Colon (tissue), 2 donors: ENCODE results near the gene PRKAR1B.
"Not testable (repeated sequence)": the region's sequence is repeated elsewhere in the genome, so short reads cannot be mapped to it uniquely, and the experiment has no call there.

Source experiments
- FAIRE-seq: peaks from 2 replicates; lab custom pipeline; 2012; peaks lifted over from hg19 to GRCh38; lab: Jason Lieb, UNC
- donor health status: control.
- donor health status: control.

PRKAR1B gene

GRCh38 chr7:556837-557557 lies 170.1 kb downstream of the PRKAR1B start:
- no peak for FAIRE-seq

DNA sequence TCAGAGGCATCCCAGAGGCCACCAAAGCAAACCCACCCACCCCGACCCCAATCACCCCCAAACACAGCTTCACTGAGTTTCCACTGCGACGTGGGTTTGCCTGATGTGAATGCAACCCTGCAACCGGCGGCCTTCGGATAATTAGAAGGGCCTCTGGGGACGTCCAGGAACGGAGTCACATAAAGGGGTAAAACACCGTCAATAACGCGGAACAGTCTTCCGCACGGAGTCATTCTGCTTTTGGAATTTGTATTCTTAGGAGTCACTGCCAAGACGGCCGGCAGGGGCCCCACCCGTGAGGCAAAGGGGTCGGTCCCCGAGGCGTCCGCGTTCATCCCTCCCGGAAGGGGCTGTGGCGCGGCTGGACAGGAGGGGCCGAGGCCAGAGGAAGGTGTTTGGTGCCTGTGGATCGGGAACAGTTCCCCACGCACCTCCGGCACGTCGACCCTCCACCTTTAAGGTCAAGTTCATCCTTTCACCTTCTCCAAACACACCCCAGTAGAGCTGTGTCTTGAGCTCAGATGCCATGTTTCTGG lies 170.7 kb downstream of the PRKAR1B start:
- no peak for FAIRE-seq

DNA sequence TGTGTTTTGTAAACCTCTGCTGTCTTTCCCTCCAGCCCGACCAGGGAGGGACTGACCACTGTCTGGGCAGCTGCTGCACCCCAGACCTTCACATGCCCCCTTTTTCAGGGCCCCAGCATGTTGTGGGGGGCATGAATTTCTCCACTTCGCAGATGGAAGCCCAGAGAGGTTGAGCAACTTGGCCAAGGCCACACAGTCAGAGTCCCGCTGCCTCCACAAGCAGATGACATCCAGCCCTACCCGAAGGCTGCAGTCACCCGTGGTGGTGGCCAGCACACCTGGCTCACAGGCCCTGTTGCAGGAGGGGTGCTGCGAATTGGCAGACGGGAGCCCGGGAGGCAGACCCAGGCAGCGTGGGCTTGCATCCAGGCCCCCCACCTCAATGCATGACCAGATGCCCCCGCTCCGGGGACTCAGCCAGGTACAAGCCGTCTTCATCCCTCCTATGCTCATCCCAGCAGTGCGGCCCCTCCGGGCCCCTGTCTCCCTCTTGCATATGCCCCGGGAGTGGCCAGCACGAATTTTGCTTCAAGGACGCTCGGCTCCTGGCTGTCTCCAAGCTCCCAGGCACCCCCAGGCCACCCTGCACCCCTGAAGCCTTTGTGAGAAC lies 171.4 kb downstream of the PRKAR1B start:
- FAIRE-seq = no peak

GRCh38 chr7:553636-554111 lies 173.4 kb downstream of the PRKAR1B start:
- FAIRE-seq = no peak

DNA sequence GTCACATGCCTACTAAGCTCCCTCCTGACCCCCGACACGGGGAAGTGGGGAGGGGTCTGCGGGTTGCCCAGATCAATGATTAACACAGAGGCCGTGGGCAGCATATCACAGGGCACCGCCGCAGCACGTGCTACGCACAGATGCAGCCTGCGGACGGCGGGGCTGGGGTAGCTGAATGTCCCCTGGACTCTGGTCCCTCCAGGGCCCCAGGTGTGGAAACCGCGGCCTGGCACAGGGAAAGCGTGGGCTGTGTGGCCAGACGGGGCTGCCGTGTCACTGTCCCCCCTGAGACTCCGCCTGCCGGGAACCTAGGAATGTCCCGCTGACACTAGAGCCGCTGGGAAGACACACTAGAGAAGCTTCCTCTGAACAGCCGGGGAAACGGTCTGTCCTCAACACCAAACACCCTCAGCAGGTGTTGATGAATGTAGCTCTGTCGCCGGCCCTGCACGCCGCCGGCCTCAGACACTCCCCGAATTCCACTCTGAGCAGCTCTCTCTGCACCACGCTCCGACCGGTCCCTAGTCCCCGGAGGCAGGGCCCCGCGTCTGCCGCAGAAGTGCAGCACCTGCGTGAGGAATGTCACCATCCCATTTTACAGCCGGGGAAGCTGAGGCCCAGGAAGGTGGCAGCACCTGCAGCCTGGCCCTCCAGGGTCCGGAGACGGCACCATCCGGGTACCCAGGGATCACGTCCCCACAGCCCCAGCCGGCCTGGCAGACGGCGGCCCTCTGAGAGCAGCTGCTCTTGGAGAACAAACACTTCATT lies 174.0 kb downstream of the PRKAR1B start:
- FAIRE-seq = no peak

GRCh38 chr7:552151-552867 lies 174.8 kb downstream of the PRKAR1B start:
- not testable (repeated sequence) for FAIRE-seq

GRCh38 chr7:551615-551970 lies 175.5 kb downstream of the PRKAR1B start:
- not testable (repeated sequence) for FAIRE-seq

- no peak for FAIRE-seq
Observed at GRCh38 chr7:550881-551614, 176.0 kb downstream of the PRKAR1B start.

DNA sequence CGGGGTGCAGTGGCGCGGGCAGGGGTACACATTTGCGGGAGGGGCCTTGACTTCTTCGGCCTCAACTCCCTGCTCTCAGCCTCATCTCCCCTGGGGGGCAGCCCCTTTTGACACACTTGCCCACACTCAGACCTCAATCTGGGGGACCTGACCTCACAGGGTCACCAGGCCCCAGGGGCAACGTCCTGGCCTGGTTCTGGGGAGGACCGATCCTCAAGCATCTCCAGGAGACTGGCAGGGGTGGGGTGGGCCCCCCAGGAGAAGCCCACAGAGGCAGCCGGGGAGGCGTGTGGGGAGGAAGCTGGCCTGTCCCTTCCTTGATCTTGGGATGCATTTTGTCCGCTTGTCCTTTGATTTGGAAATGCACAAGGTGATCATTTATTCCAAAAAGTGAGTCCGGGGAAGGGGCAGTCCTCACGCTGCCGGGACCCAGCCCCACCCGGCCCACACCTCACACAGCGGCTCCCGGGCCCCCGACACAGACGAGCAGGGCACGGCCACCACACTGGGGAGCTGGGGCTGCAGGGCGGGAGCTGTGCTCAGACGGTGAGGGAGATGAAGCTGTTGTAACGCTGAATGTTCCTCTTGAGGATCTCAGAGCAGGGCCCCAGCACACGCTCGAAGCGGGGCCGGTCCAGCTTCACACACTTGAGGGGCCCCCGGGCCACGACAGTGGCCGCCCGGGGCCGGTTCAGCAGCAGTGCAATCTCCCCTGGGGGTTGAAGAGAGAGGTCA lies 177.0 kb downstream of the PRKAR1B start:
- FAIRE-seq = no peak

- FAIRE-seq = no peak
Observed at GRCh38 chr7:549066-549890, 177.8 kb downstream of the PRKAR1B start.

GRCh38 chr7:548401-548800 lies 178.7 kb downstream of the PRKAR1B start:
- no peak for FAIRE-seq

GRCh38 chr7:545470-545869 lies 181.6 kb downstream of the PRKAR1B start:
- no peak for FAIRE-seq

GRCh38 chr7:544338-545221 lies 182.5 kb downstream of the PRKAR1B start:
- FAIRE-seq = no peak

- no peak for FAIRE-seq
Observed at GRCh38 chr7:543501-544337, 183.4 kb downstream of the PRKAR1B start.

DNA sequence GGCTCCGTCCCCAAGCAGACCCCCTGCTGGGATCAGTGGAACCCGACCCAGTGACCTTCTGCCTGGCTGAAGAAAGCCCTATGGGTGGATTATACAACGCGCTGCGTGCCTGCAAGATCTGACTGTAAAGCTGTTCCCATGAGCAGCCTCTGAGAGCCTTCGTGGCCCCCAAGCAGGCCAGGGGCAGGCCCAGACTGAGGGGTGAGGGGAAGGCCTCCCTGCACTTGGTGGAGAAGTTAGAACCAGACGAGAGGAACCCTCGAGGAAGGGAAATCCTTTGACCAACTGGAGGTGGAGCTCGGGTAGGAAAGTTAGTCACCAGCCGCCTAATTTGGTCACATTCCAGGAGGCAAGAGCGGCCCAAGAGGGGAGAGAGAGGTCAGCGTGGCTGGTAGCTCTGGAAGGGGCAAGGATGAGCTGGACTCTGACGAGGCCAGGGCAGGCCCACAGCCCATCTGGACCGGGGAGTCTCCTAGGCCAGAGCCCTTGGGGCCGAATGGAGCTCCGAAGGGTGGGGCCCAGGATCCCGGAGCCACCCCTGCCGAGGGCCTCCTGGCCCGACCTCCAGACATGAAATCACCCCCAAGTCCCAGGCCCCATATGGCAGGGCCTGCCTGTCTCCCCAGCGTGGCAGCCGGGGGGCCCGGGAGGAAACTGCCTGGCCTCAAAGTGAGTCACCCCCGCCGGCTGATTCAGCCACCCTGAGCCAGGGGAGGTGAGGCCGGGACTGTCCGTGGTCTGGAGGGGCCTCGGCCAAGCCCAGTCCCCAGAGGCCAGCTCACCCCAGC lies 184.2 kb downstream of the PRKAR1B start:
- no peak for FAIRE-seq

GRCh38 chr7:542131-542712 lies 184.9 kb downstream of the PRKAR1B start:
- FAIRE-seq = no peak

DNA sequence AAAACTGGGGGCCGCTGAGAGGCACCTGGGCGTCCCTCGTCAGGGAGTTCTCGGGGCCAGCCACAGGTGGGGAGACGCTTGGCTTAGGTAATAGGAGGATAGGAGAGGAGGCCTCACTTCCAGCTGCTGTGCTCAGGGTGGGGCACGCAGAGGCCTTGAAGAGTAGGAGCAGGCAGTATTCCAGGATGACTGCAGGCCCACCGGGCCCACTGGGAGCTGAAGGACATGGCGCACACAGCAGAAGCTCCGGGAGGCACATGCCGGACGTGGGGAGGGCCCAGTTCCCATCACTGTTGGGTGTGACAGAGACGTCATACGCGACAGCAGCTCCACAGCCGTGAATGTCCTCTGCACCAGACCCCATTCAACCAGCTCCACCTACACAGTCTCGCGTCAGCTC lies 185.4 kb downstream of the PRKAR1B start:
- no peak for FAIRE-seq
